MCF 10A (cell line): Measurements from ENCODE around the gene ILRUN. TPM values are rescaled to one million over a fixed set of nuclear protein-coding genes. Genes with fewer than 3 reads are reported as not detected.
"Not testable (repeated sequence)": the region's sequence is repeated elsewhere in the genome, so short reads cannot be mapped to it uniquely, and the experiment has no call there.

Experiments used
- BruUV-seq: library from RNA; stranded (reverse); fragments of 400-500 nt; replicated peaks from 2 replicates; lab custom pipeline; 2021; lab: Mats Ljungman, UMichigan
- CTCF ChIA-PET: fragments of 300-600 bp; sonication (Branson Sonifier 250); formaldehyde crosslinking; extraction: SDS; loops from one replicate; lab custom pipeline; 2021; ENCODE audit warnings: antibody characterized with exemption, inconsistent platforms; lab: Yijun Ruan, JAX
- POLR2A ChIA-PET: fragments of 300-600, 350-650 bp; sonication (Branson Sonifier 250); formaldehyde crosslinking; extraction: SDS; loops from one replicate; lab custom pipeline; 2020; ENCODE audit warnings: antibody characterized with exemption, inconsistent platforms; lab: Yijun Ruan, JAX
- DNase-seq: peaks from one replicate; pipeline ENCODE4 v3.0.0-alpha.2; 2018; ENCODE audit not compliant: unreplicated experiment
- H3K27ac Mint-ChIP-seq: one replicate; pipeline ENCODE4 v1.8.0; 2022; ENCODE audit warnings: mild to moderate bottlenecking, low read depth, mixed read lengths; ENCODE audit not compliant: unreplicated experiment
- H3K27me3 Mint-ChIP-seq: one replicate; pipeline ENCODE4 v1.8.0; 2022; ENCODE audit warnings: mixed read lengths; ENCODE audit not compliant: insufficient read depth, unreplicated experiment
- H3K36me3 Mint-ChIP-seq: one replicate; pipeline ENCODE4 v1.8.0; 2022; ENCODE audit warnings: mild to moderate bottlenecking, moderate library complexity, mixed read lengths; ENCODE audit not compliant: insufficient read depth, unreplicated experiment
- H3K4me1 Mint-ChIP-seq: one replicate; pipeline ENCODE4 v1.8.0; 2022; ENCODE audit warnings: mixed read lengths; ENCODE audit not compliant: insufficient read depth, unreplicated experiment
- H3K4me3 Mint-ChIP-seq: one replicate; pipeline ENCODE4 v1.8.0; 2022; ENCODE audit warnings: mild to moderate bottlenecking, moderate library complexity, mixed read lengths; ENCODE audit not compliant: unreplicated experiment
- H3K9me3 Mint-ChIP-seq: one replicate; pipeline ENCODE4 v1.8.0; 2022; ENCODE audit warnings: mixed read lengths; ENCODE audit not compliant: unreplicated experiment
- CTCF ChIP-seq: fragments of 200-600 bp; IDR thresholded peaks from one replicate; pipeline ENCODE4 v1.8.0; 2022; ENCODE audit warnings: antibody characterized with exemption, mild to moderate bottlenecking; ENCODE audit not compliant: unreplicated experiment
- intact Hi-C: fragments of 100-400 bp; cut with micrococcal nuclease; formaldehyde crosslinking; loops from 2 replicates; pipeline ENCODE4 v1.14.1; 2022
- total RNA-seq: library from RNA; stranded (reverse); gene quantifications from 2 replicates; pipeline ENCODE4 v1.2.3, GENCODE V29; 2022

The ILRUN gene
- total RNA-seq, 1 experiment from 2014 or later, result 50.8 TPM

GRCh38 chr6:34658605-34659265, 37.8 kb downstream of the ILRUN start:
- ChIA-PET POLR2A (interaction anchor here (1.1 to 4.2 kb wide), 7 partner anchors 8 to 230 kb away, joined by 4 to 60 read pairs (median 6); partner anchors contain the start of genes ANKS1A, BLTP3A, ILRUN and SNRPC), CTCF (interaction anchor here (1.5 kb wide), 1 partner anchor 16 kb away, joined by 7 read pairs; no protein-coding TSS in a partner anchor)
- Mint-ChIP-seq H3K9me3 (no peaks in the 10 kb centered on the region), H3K4me3 (no peak overlapping the region), H3K36me3 (peaks cover 13% of the 10 kb centered on the region), H3K27me3 (no peaks in the 10 kb centered on the region), H3K4me1 (peaks cover 23% of the 10 kb centered on the region), H3K27ac (peak overlapping the region; percentile 89)
- intact Hi-C loops, result loop anchor here (10.0 kb wide), 1 partner anchor 96 kb away; the partner anchor contains the start of gene SNRPC
- TF ChIP-seq CTCF, result no peak
- no TSS peak for BruUV-seq
- DNase-seq, result no peak

- CTCF ChIA-PET, result interaction anchor here (0.9 to 1.5 kb wide), 2 partner anchors 17 to 101 kb away, joined by 5 to 7 read pairs; no protein-coding TSS in a partner anchor
- not testable (repeated sequence) for H3K27me3 Mint-ChIP-seq, H3K9me3 Mint-ChIP-seq, DNase-seq
- Mint-ChIP-seq H3K27ac (peak overlapping the region; percentile 89), H3K4me3 (peak overlapping the region; percentile 75), H3K36me3 (peaks cover 14% of the 10 kb centered on the region), H3K4me1 (peaks cover 19% of the 10 kb centered on the region)
- POLR2A ChIA-PET, result interaction anchor here (0.6 to 4.2 kb wide), 20 partner anchors 7 to 1068 kb away, joined by 3 to 60 read pairs (median 6); partner anchors contain the start of genes ANKS1A, BLTP3A, ILRUN and RPS10
- intact Hi-C loops, result loop anchor here (10.0 kb wide), 1 partner anchor 97 kb away; the partner anchor contains the start of gene SNRPC
- BruUV-seq, result TSS peak; percentile 61
These were observed 38.5 kb downstream of the ILRUN start for GRCh38 chr6:34657979-34658480.

- intact Hi-C loops, result loop anchor here (10.0 kb wide), 1 partner anchor 97 kb away; the partner anchor contains the start of gene SNRPC
- peak overlapping the region; percentile 75 for H3K4me3 Mint-ChIP-seq
- POLR2A ChIA-PET, result interaction anchor here (0.6 to 4.2 kb wide), 23 partner anchors 8 to 1068 kb away, joined by 3 to 60 read pairs (median 4); partner anchors contain the start of genes ANKS1A, BLTP3A, ILRUN and RPS10
- peaks cover 19% of the 10 kb centered on the region for H3K4me1 Mint-ChIP-seq
- CTCF ChIA-PET, result interaction anchor here (0.6 to 1.5 kb wide), 5 partner anchors 18 to 548 kb away, joined by 3 to 7 read pairs (median 4); no protein-coding TSS in a partner anchor
- no peak for TF ChIP-seq CTCF
- H3K36me3 Mint-ChIP-seq, result peaks cover 14% of the 10 kb centered on the region
- no peaks in the 10 kb centered on the region for H3K9me3 Mint-ChIP-seq
- no TSS peak for BruUV-seq
- H3K27me3 Mint-ChIP-seq, result no peaks in the 10 kb centered on the region
- H3K27ac Mint-ChIP-seq, result peak overlapping the region; percentile 89
- peak; percentile 87 for DNase-seq
These were observed 39.1 kb downstream of the ILRUN start for GRCh38 chr6:34657307-34657978.

- DNase-seq, result no peak
- ChIA-PET CTCF (interaction anchor here (0.6 to 0.9 kb wide), 4 partner anchors 39 to 549 kb away, joined by 3 to 5 read pairs (median 4); no protein-coding TSS in a partner anchor), POLR2A (interaction anchor here (0.6 to 4.2 kb wide), 20 partner anchors 8 to 1839 kb away, joined by 3 to 60 read pairs (median 6); partner anchors contain the start of genes ANKS1A, BLTP3A, ILRUN and RPS10)
- intact Hi-C loops, result loop anchor here (10.0 kb wide), 1 partner anchor 98 kb away; the partner anchor contains the start of gene SNRPC
- Mint-ChIP-seq H3K27me3 (no peaks in the 10 kb centered on the region), H3K4me1 (peaks cover 19% of the 10 kb centered on the region), H3K4me3 (peak overlapping the region; percentile 75), H3K27ac (peak overlapping the region; percentile 89), H3K9me3 (no peaks in the 10 kb centered on the region), H3K36me3 (peaks cover 14% of the 10 kb centered on the region)
- BruUV-seq, result no TSS peak
- TF ChIP-seq CTCF, result no peak
These were observed 39.6 kb downstream of the ILRUN start for GRCh38 chr6:34657037-34657306.
